SK-N-SH treated with all-trans-retinoic acid at 6 μM for 48 hours (cell line): ENCODE measurements around the gene POLG.

Experiments used
- ATAC-seq: fragments of 200-7000 bp; cut with Tn5 transposase; 3 replicates; pipeline ENCODE4 v1.9.1; 2020; ENCODE audit warnings: mild to moderate bottlenecking, moderate library complexity
- BACH2 ChIP-seq: fragments of 250-450 bp; sonication (Bioruptor Pico); IDR thresholded peaks from 2 replicates; pipeline ENCODE4 v1.9.0; 2021; ENCODE audit warnings: mild to moderate bottlenecking, borderline replicate concordance
- CSDC2 ChIP-seq: fragments of 250-450 bp; sonication (Bioruptor Pico); IDR thresholded peaks from 2 replicates; pipeline ENCODE4 v1.5.0; 2020; ENCODE audit warnings: mild to moderate bottlenecking, moderate library complexity
- CSRNP3 ChIP-seq: fragments of 250-450 bp; sonication (Bioruptor Pico); IDR thresholded peaks from 2 replicates; pipeline ENCODE4 v1.5.1; 2021; ENCODE audit warnings: mild to moderate bottlenecking, moderate library complexity
- ESRRG ChIP-seq: fragments of 250-450 bp; sonication (Bioruptor Pico); IDR thresholded peaks from 2 replicates; pipeline ENCODE4 v1.6.1; 2021; ENCODE audit warnings: mild to moderate bottlenecking
- GLIS3 ChIP-seq: fragments of 250-450 bp; sonication (Bioruptor Pico); IDR thresholded peaks from 2 replicates; pipeline ENCODE4 v1.5.0; 2020; ENCODE audit warnings: mild to moderate bottlenecking, moderate library complexity
- ISL1 ChIP-seq: fragments of 250-450 bp; sonication (Bioruptor Pico); IDR thresholded peaks from 2 replicates; pipeline ENCODE4 v2.1.2; 2022; ENCODE audit warnings: mild to moderate bottlenecking, moderate library complexity
- OSR1 ChIP-seq: fragments of 250-450 bp; sonication (Bioruptor Pico); IDR thresholded peaks from 2 replicates; pipeline ENCODE4 v1.8.0; 2022; ENCODE audit warnings: moderate library complexity, mild to moderate bottlenecking, inconsistent platforms
- PATZ1 ChIP-seq: fragments of 250-450 bp; sonication (Bioruptor Pico); IDR thresholded peaks from 2 replicates; pipeline ENCODE4 v1.8.0; 2020; ENCODE audit warnings: mild to moderate bottlenecking, moderate library complexity, borderline replicate concordance
- POU6F1 ChIP-seq: fragments of 250-450 bp; sonication (Bioruptor Pico); IDR thresholded peaks from 2 replicates; pipeline ENCODE4 v1.8.0; 2021; ENCODE audit warnings: low read depth, mild to moderate bottlenecking, moderate library complexity, borderline replicate concordance
- RARB ChIP-seq: fragments of 250-450 bp; sonication (Bioruptor Pico); IDR thresholded peaks from 2 replicates; pipeline ENCODE4 v1.8.0; 2021; ENCODE audit warnings: mild to moderate bottlenecking, moderate library complexity
- TCF4 ChIP-seq: fragments of 250-450 bp; sonication (Bioruptor Pico); IDR thresholded peaks from 2 replicates; pipeline ENCODE4 v1.8.0; 2021; ENCODE audit warnings: mild to moderate bottlenecking, moderate library complexity, borderline replicate concordance
- TOX ChIP-seq: fragments of 250-450 bp; sonication (Bioruptor Pico); IDR thresholded peaks from 2 replicates; pipeline ENCODE4 v1.8.0; 2021; ENCODE audit warnings: mild to moderate bottlenecking, moderate library complexity, borderline replicate concordance
- ZC3H10 ChIP-seq: fragments of 250-450 bp; sonication (Bioruptor Pico); IDR thresholded peaks from 2 replicates; pipeline ENCODE4 v1.5.1; 2021; ENCODE audit warnings: mild to moderate bottlenecking, moderate library complexity
- ZFP3 ChIP-seq: fragments of 250-450 bp; sonication (Bioruptor Pico); IDR thresholded peaks from 2 replicates; pipeline ENCODE4 v1.5.0; 2020; ENCODE audit warnings: mild to moderate bottlenecking, moderate library complexity
- ZFP30 ChIP-seq: fragments of 450-650 bp; formaldehyde crosslinking; IDR thresholded peaks from 2 replicates; pipeline ENCODE4 v1.5.0; 2022; ENCODE audit warnings: mild to moderate bottlenecking, moderate library complexity
- ZNF565 ChIP-seq: fragments of 450-650 bp; formaldehyde crosslinking; conservative IDR thresholded peaks from 2 replicates; pipeline ENCODE4 v1.5.0; 2020; ENCODE audit warnings: low read depth, mild to moderate bottlenecking, moderate library complexity
- ZNF70 ChIP-seq: fragments of 450-650 bp; formaldehyde crosslinking; IDR thresholded peaks from 2 replicates; pipeline ENCODE4 v1.5.0; 2020; ENCODE audit warnings: mild to moderate bottlenecking, moderate library complexity
- ZNF8 ChIP-seq: fragments of 450-650 bp; formaldehyde crosslinking; IDR thresholded peaks from 2 replicates; pipeline ENCODE4 v1.5.0; 2020; ENCODE audit warnings: mild to moderate bottlenecking, moderate library complexity
- TF ChIP-seq, protein P1 (sequence below): fragments of 250-450 bp; sonication (Bioruptor Pico); IDR thresholded peaks from 2 replicates; pipeline ENCODE4 v1.5.0; 2020; ENCODE audit warnings: mild to moderate bottlenecking, moderate library complexity
- TF ChIP-seq, protein P2 (sequence below): fragments of 250-450 bp; sonication (Bioruptor Pico); IDR thresholded peaks from 2 replicates; pipeline ENCODE4 v1.5.1; 2020; ENCODE audit warnings: low read depth, mild to moderate bottlenecking, moderate library complexity

POLG gene

DNA sequence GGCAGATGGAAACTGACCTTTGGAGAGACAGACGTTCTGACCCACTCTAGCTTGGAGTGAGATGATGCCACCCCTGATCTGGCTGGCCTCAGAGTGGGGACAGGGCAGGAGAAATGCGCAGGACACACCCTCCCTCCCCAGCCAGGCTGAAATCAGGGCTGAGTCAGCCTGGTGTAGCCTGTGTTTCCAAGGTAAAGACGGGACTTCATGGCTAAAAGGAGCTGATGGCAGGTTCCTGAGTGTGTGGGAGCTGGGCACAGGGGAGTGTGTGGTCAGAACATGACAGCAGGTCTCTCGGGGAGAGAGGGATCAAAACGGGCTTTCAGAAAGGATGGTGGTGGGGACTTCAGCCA, 14.6 kb upstream of the POLG start:
- ATAC-seq = no peak

DNA sequence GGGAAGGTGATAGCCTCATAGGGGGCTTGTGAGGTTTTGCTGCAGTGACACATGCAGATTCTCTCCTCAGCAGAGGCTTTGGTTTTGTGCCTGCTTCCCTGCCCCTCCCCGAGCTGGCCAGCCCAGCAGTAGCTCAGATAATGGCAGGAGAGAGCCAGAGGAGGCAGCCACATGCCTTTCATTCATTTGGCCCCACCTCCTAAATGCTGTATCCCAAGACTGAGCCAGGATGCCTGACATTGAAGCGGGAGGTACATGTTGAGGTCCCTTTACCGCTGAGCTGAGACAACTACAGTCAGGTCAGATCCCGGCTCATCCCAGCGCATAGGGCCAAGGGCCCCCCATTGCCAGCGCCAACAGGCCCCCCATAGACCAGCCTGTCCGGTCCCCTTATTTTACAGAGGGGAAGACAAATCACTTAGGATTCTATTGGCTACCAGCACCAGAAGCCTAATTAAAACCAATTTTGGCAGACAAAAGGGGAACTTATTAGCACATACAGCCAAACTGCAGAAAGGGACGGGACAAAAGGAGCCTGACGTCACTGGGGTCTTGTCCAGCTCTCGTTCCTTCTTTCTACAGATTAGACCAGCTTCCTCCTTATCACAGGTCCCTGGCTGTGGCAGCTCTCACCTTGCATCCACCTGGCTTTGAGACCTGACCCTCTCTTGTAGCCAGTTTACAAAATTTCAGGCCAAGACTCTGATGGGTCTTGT, 12.1 kb upstream of the POLG start:
- TF ChIP-seq ESRRG (CRISPR knock-in tag) (no peak), ZC3H10 (CRISPR knock-in tag) (no peak), ZFP30 (CRISPR knock-in tag) (no peak), ISL1 (no peak), CSDC2 (CRISPR knock-in tag) (no peak), BACH2 (CRISPR knock-in tag) (no peak), POU6F1 (CRISPR knock-in tag) (no peak)
- TF ChIP-seq, protein P1, sequence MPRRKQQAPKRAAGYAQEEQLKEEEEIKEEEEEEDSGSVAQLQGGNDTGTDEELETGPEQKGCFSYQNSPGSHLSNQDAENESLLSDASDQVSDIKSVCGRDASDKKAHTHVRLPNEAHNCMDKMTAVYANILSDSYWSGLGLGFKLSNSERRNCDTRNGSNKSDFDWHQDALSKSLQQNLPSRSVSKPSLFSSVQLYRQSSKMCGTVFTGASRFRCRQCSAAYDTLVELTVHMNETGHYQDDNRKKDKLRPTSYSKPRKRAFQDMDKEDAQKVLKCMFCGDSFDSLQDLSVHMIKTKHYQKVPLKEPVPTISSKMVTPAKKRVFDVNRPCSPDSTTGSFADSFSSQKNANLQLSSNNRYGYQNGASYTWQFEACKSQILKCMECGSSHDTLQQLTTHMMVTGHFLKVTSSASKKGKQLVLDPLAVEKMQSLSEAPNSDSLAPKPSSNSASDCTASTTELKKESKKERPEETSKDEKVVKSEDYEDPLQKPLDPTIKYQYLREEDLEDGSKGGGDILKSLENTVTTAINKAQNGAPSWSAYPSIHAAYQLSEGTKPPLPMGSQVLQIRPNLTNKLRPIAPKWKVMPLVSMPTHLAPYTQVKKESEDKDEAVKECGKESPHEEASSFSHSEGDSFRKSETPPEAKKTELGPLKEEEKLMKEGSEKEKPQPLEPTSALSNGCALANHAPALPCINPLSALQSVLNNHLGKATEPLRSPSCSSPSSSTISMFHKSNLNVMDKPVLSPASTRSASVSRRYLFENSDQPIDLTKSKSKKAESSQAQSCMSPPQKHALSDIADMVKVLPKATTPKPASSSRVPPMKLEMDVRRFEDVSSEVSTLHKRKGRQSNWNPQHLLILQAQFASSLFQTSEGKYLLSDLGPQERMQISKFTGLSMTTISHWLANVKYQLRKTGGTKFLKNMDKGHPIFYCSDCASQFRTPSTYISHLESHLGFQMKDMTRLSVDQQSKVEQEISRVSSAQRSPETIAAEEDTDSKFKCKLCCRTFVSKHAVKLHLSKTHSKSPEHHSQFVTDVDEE (CRISPR knock-in tag) = no peak
- TF ChIP-seq, protein P2, sequence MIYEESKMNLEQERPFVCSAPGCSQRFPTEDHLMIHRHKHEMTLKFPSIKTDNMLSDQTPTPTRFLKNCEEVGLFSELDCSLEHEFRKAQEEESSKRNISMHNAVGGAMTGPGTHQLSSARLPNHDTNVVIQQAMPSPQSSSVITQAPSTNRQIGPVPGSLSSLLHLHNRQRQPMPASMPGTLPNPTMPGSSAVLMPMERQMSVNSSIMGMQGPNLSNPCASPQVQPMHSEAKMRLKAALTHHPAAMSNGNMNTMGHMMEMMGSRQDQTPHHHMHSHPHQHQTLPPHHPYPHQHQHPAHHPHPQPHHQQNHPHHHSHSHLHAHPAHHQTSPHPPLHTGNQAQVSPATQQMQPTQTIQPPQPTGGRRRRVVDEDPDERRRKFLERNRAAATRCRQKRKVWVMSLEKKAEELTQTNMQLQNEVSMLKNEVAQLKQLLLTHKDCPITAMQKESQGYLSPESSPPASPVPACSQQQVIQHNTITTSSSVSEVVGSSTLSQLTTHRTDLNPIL (CRISPR knock-in tag) = no peak
- peak; percentile 47; the same call in 2 of the 3 replicates for ATAC-seq

More for the DNA sequence above, 14.6 kb upstream of the POLG start:
- TF ChIP-seq ZNF70 = no peak
- TF ChIP-seq ZNF8 (CRISPR knock-in tag) = no peak
- TF ChIP-seq GLIS3 (CRISPR knock-in tag) = no peak
- no peak for TF ChIP-seq RARB (CRISPR knock-in tag)
- TF ChIP-seq ESRRG (CRISPR knock-in tag) = no peak
- no peak for TF ChIP-seq CSRNP3 (CRISPR knock-in tag)
- TF ChIP-seq ZFP3 = no peak
- TF ChIP-seq ZC3H10 (CRISPR knock-in tag) = no peak
- TF ChIP-seq ZNF565 = no peak
- TF ChIP-seq TOX = no peak
- TF ChIP-seq, protein P2 (CRISPR knock-in tag) = no peak
- TF ChIP-seq TCF4 (CRISPR knock-in tag) = no peak
- TF ChIP-seq BACH2 (CRISPR knock-in tag) = no peak
- TF ChIP-seq CSDC2 (CRISPR knock-in tag) = no peak
- TF ChIP-seq ISL1 = no peak
- TF ChIP-seq PATZ1 (CRISPR knock-in tag) = no peak
- TF ChIP-seq ZFP30 (CRISPR knock-in tag) = no peak
- TF ChIP-seq OSR1 (CRISPR knock-in tag) = no peak
